Lower leg skin (tissue), 3 donors: ENCODE results near the gene ZNF107.
"Not testable (repeated sequence)": the region's sequence is repeated elsewhere in the genome, so short reads cannot be mapped to it uniquely, and the experiment has no call there.

Source experiments
- POLR2A ChIP-seq, 2 donors: fragments of 450-650 bp; IDR thresholded peaks; one replicate each; pipeline ENCODE4 v1.6.1; 2016 to 2017; ENCODE audit warnings: antibody characterized with exemption in 2 of 2, mild to moderate bottlenecking in 1 of 2, moderate library complexity in 1 of 2
- TF ChIP-seq, protein P1 (sequence below), 3 donors: fragments of 450-650 bp; IDR thresholded peaks; one replicate each; pipeline ENCODE4 v1.5.1; 2016; ENCODE audit warnings: antibody characterized with exemption in 3 of 3, mild to moderate bottlenecking in 3 of 3, moderate library complexity in 2 of 3

DNA sequence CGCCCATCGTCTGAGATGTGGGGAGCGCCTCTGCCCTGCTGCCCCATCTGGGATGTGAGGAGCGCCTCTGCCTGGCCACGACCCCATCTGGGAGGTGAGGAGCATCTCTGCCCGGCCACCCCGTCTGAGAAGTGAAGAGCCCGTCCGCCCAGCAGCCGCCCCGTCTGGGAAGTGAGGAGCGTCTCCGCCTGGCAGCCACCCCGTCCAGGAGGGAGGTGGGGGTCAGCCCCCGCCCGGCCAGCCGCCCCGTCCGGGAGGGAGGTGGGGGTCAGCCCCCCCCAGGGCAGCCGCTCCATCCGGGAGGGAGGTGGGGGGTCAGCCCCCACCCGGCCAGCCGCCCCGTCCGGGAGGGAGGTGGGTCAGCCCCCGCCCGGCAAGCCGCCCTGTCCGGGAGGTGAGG is 52.0 kb downstream of the ZNF107 start:
- TF ChIP-seq, protein P1, sequence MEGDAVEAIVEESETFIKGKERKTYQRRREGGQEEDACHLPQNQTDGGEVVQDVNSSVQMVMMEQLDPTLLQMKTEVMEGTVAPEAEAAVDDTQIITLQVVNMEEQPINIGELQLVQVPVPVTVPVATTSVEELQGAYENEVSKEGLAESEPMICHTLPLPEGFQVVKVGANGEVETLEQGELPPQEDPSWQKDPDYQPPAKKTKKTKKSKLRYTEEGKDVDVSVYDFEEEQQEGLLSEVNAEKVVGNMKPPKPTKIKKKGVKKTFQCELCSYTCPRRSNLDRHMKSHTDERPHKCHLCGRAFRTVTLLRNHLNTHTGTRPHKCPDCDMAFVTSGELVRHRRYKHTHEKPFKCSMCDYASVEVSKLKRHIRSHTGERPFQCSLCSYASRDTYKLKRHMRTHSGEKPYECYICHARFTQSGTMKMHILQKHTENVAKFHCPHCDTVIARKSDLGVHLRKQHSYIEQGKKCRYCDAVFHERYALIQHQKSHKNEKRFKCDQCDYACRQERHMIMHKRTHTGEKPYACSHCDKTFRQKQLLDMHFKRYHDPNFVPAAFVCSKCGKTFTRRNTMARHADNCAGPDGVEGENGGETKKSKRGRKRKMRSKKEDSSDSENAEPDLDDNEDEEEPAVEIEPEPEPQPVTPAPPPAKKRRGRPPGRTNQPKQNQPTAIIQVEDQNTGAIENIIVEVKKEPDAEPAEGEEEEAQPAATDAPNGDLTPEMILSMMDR (IDR thresholded peaks at IDR 0.05): not testable (repeated sequence)
- not testable (repeated sequence) for TF ChIP-seq POLR2A (IDR thresholded peaks at IDR 0.05)
